ENCODE data around the gene MKI67. TPM values are rescaled to one million over a fixed set of nuclear protein-coding genes. Genes with fewer than 3 reads are reported as not detected.

Gene MKI67
- total and polyA plus RNA-seq, 2 of the 13 experiments (the other 11 are each of a cell fraction or from before 2014, with no cell fraction given) = 6.7 to 22.9 TPM

- H3K27ac ChIP-seq (ENCODE audit: extremely low read length, insufficient read depth, low read length) = peak overlapping the region; percentile 80
- in situ Hi-C loops (cut with HindIII; ENCODE audit: extremely low pct_ligation_motif_present, low pct_unique_long_range_greater_than_20kb) (no loop called here), intact Hi-C loops (cut with micrococcal nuclease; ENCODE audit: unreplicated experiment) (loop anchor here (1.0 kb wide), 1 partner anchor 32 kb away; no protein-coding TSS in a partner anchor)
- H3K36me3 ChIP-seq (replicated peaks in 1 of 2; ENCODE audit: control insufficient read depth in 1 of 2, insufficient read depth in 2 of 2, low read length in 2 of 2) = peaks cover 0 to 19% of the 10 kb centered on the region in 2 experiments; a peak in 4 of 5 replicates
- peaks cover 34% of the 10 kb centered on the region for H3K4me1 ChIP-seq (ENCODE audit: insufficient read depth, low read length)
- TSS peak; percentile 64 for BruUV-seq (replicated peaks)
- ATAC-seq (peak; percentile 24), DNase-seq (ENCODE audit: low spot score) (no peak), FAIRE-seq (no peak)
- no peaks in the 10 kb centered on the region for H3K9me3 ChIP-seq (ENCODE audit: low read length)
- WGBS (ENCODE audit: low lambda C conversion rate) = under 1% methylated on average over 16 of the region's 33 CpGs
- H3K4me3 ChIP-seq (replicated peaks in 1 of 3; ENCODE audit: insufficient read depth in 1 of 3, low read depth in 2 of 3, low read length in 3 of 3) = peak overlapping the region; percentile 74 to 93 (median 79)
- peaks cover 47% of the 10 kb centered on the region for H3K79me2 ChIP-seq (ENCODE audit: insufficient read depth, low read length)
- H2AFZ ChIP-seq (ENCODE audit: low read length) = no peak overlapping the region
- H4K20me1 ChIP-seq (ENCODE audit: insufficient read depth, low read length) = no peaks in the 10 kb centered on the region
- H3K27me3 ChIP-seq (ENCODE audit: control insufficient read depth in 1 of 2, insufficient read depth in 2 of 2, low read length in 2 of 2) = no peaks in the 10 kb centered on the region
- ChIA-PET CTCF (ENCODE audit: low intra/inter-chr PET ratio, low total read pairs) (no interaction called here), POLR2A (no interaction called here)
- peak overlapping the region; percentile 86 for H3K9ac ChIP-seq (ENCODE audit: insufficient read depth, low read depth, low read length)
- H3K4me2 ChIP-seq (ENCODE audit: low read depth, low read length) = peak overlapping the region; percentile 87
- TF ChIP-seq ZNF362 (CRISPR knock-in tag; IDR thresholded peaks at IDR 0.05; ENCODE audit: borderline replicate concordance) = no peak
- no peak for TF ChIP-seq HBP1 (CRISPR knock-in tag; IDR thresholded peaks at IDR 0.05; ENCODE audit: low read depth)
- TF ChIP-seq MBNL3 (CRISPR knock-in tag; conservative IDR thresholded peaks at IDR 0.05) = no peak
- TF ChIP-seq PBX3 (CRISPR knock-in tag; IDR thresholded peaks at IDR 0.05; ENCODE audit: borderline replicate concordance) = no peak
- TF ChIP-seq ZFP91 (CRISPR knock-in tag; IDR thresholded peaks at IDR 0.05; ENCODE audit: borderline replicate concordance) = peak; percentile 29; the same call in 1 of the 2 replicates
- no peak for TF ChIP-seq GPBP1L1 (CRISPR knock-in tag; IDR thresholded peaks at IDR 0.05)
- 0 out of 2 replicates have a peak, but pooled peaks have one; percentile 9 for TF ChIP-seq ZNF280D (CRISPR knock-in tag; IDR thresholded peaks at IDR 0.05)
Measured at GRCh38 chr10:128125416-128125943, 743 bp downstream of the MKI67 start.
